Measurements from ENCODE around the gene MYBPC1. TPM values are rescaled to one million over a fixed set of nuclear protein-coding genes. Genes with fewer than 3 reads are reported as not detected.

MYBPC1 gene
- total RNA-seq, 6 donors from 2014 or later, result 6.3 TPM; not detected in 5

GRCh38 chr12:101628676-101629075 lies 33.9 kb downstream of the MYBPC1 start:
- Histone ChIP-seq H3K36me3 (no peaks in the 10 kb centered on the region), H3K9me3 (no peaks in the 10 kb centered on the region), H3K27me3 (no peaks in the 10 kb centered on the region), H3K4me3 (no peak overlapping the region), H3K4me1 (no peaks in the 10 kb centered on the region), H3K27ac (no peak overlapping the region)
- DNase-seq (no peak), ATAC-seq (ENCODE audit: low FRiP score in 2 of 2) (no peak)
- 69 to 87% methylated on average over 3 of the region's 3 CpGs for WGBS, 2 donors
- TF ChIP-seq EP300 (IDR thresholded peaks at IDR 0.05), result no peak
- TF ChIP-seq CTCF (IDR thresholded peaks at IDR 0.05), result no peak
- TF ChIP-seq POLR2A (IDR thresholded peaks at IDR 0.05), result no peak
- no peak for TF ChIP-seq POLR2AphosphoS5 (IDR thresholded peaks at IDR 0.05)

- H3K4me1 ChIP-seq, result peaks cover 0 to 6% (median 0%) of the 10 kb centered on the region in 4 donors
- no peak for DNase-seq
- no peaks in the 10 kb centered on the region for H3K27me3 ChIP-seq
- ATAC-seq (ENCODE audit: low FRiP score in 2 of 2), result no peak
- no peaks in the 10 kb centered on the region for H3K36me3 ChIP-seq
- H3K27ac ChIP-seq, result no peak overlapping the region
- TF ChIP-seq POLR2AphosphoS5 (IDR thresholded peaks at IDR 0.05), result no peak
- TF ChIP-seq EP300 (IDR thresholded peaks at IDR 0.05), result no peak
- no peak for TF ChIP-seq POLR2A (IDR thresholded peaks at IDR 0.05)
- 58 to 73% methylated on average over 2 of the region's 2 CpGs for WGBS, 2 donors
- H3K4me3 ChIP-seq, result no peak overlapping the region
- no peaks in the 10 kb centered on the region for H3K9me3 ChIP-seq
These were observed 40.0 kb downstream of the MYBPC1 start for GRCh38 chr12:101634724-101635123.

- ATAC-seq (ENCODE audit: low FRiP score in 2 of 2), result no peak
- Histone ChIP-seq H3K36me3 (no peaks in the 10 kb centered on the region), H3K4me3 (no peak overlapping the region), H3K27me3 (peaks cover 0 to 6% (median 0%) of the 10 kb centered on the region in 4 donors), H3K27ac (no peak overlapping the region), H3K9me3 (no peaks in the 10 kb centered on the region), H3K4me1 (peaks cover 4 to 9% (median 7%) of the 10 kb centered on the region in 4 donors)
- 88% methylated on average over 3 of the region's 3 CpGs for WGBS, 2 donors
- no peak for DNase-seq
- no peak for TF ChIP-seq POLR2AphosphoS5 (IDR thresholded peaks at IDR 0.05)
- TF ChIP-seq POLR2A (IDR thresholded peaks at IDR 0.05), result no peak
- TF ChIP-seq EP300 (IDR thresholded peaks at IDR 0.05), result no peak
- no peak for TF ChIP-seq CTCF (IDR thresholded peaks at IDR 0.05)
These were observed 43.2 kb downstream of the MYBPC1 start for GRCh38 chr12:101637936-101638335.

- H3K4me3 ChIP-seq, result peak overlapping the region in 3 of 4 donors; percentile 6 to 33 (median 31)
- peak in 1 of 2 donors; percentile 46 for ATAC-seq (ENCODE audit: low FRiP score in 2 of 2)
- peaks cover 0 to 9% (median 0%) of the 10 kb centered on the region in 4 donors for H3K27me3 ChIP-seq
- no peak for TF ChIP-seq POLR2A (IDR thresholded peaks at IDR 0.05)
- no peak overlapping the region for H3K27ac ChIP-seq
- peak; percentile 34 to 82 for DNase-seq
- no peaks in the 10 kb centered on the region for H3K9me3 ChIP-seq
- no peaks in the 10 kb centered on the region for H3K36me3 ChIP-seq
- WGBS, 2 donors, result 17 to 22% methylated on average over 35 to 36 of the region's 36 CpGs
- H3K4me1 ChIP-seq, result peaks cover 3 to 7% (median 6%) of the 10 kb centered on the region in 4 donors
These were observed 47.6 kb downstream of the MYBPC1 start for GRCh38 chr12:101642115-101643067.

GRCh38 chr12:101647711-101648110 lies 52.9 kb downstream of the MYBPC1 start:
- H3K27me3 ChIP-seq, result peaks cover 0 to 3% (median 0%) of the 10 kb centered on the region in 4 donors
- no peak overlapping the region for H3K4me3 ChIP-seq
- H3K27ac ChIP-seq, result no peak overlapping the region
- ATAC-seq (ENCODE audit: low FRiP score in 2 of 2), result no peak
- DNase-seq, result no peak
- no peaks in the 10 kb centered on the region for H3K36me3 ChIP-seq
- TF ChIP-seq CTCF (IDR thresholded peaks at IDR 0.05), result no peak
- TF ChIP-seq EP300 (IDR thresholded peaks at IDR 0.05), result no peak
- H3K9me3 ChIP-seq, result no peaks in the 10 kb centered on the region
- peaks cover 0 to 10% (median 1%) of the 10 kb centered on the region in 4 donors for H3K4me1 ChIP-seq
- 72 to 81% methylated on average over 2 of the region's 2 CpGs for WGBS, 2 donors

Measured in upper lobe of left lung (tissue), 6 donors.